Ovary (tissue), 3 donors: ENCODE data around the gene CCL4.

ENCODE experiments used
- EP300 ChIP-seq: sonication (generic); formaldehyde crosslinking; IDR thresholded peaks from one replicate; pipeline ENCODE4 v1.6.1; 2017; ENCODE audit warnings: antibody characterized with exemption
- TF ChIP-seq, protein P1 (sequence below), 3 donors: fragments of 450-650 bp in 2 of 3; fragments of 200-600 bp in 1 of 3; IDR thresholded peaks; one replicate each; pipeline versions ENCODE4 v1.5.1 to v1.8.0; 2016 to 2022; ENCODE audit warnings: antibody characterized with exemption in 3 of 3, mild to moderate bottlenecking in 1 of 3
- donor health status: DM: no; HTN: no; CAD: no.

DNA sequence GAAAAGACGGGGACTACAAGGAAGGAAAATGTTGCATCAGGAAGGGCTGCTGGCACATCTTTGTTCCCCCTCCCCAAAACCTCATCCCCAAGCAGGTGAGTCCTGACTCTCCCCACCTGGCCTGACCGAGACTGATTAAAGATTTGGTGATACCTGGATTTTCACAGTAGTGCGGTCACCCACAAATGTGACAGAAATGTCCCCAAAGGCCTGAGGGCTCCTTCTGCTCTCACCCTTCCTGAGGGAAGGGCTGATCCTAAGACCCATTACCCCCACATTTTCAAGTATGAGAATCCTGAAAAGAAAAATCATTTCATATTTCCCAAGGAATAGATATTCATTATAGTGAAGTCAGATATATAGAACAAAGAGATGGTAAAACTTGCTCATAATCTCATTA lies 44.0 kb downstream of the CCL4 start:
- TF ChIP-seq, protein P1, sequence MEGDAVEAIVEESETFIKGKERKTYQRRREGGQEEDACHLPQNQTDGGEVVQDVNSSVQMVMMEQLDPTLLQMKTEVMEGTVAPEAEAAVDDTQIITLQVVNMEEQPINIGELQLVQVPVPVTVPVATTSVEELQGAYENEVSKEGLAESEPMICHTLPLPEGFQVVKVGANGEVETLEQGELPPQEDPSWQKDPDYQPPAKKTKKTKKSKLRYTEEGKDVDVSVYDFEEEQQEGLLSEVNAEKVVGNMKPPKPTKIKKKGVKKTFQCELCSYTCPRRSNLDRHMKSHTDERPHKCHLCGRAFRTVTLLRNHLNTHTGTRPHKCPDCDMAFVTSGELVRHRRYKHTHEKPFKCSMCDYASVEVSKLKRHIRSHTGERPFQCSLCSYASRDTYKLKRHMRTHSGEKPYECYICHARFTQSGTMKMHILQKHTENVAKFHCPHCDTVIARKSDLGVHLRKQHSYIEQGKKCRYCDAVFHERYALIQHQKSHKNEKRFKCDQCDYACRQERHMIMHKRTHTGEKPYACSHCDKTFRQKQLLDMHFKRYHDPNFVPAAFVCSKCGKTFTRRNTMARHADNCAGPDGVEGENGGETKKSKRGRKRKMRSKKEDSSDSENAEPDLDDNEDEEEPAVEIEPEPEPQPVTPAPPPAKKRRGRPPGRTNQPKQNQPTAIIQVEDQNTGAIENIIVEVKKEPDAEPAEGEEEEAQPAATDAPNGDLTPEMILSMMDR (IDR thresholded peaks at IDR 0.05), result no peak
- no peak for TF ChIP-seq EP300
